Kidney capillary endothelial cell (primary cell): ENCODE results near the gene BPIFB3.

Experiments used
- DNase-seq: peaks from one replicate; pipeline ENCODE4 v3.0.0-alpha.2; 2018; ENCODE audit warnings: low spot score

The BPIFB3 gene

GRCh38 chr20:33062105-33062824, 8.6 kb downstream of the BPIFB3 start:
- no peak for DNase-seq

GRCh38 chr20:33062825-33063149, 9.1 kb downstream of the BPIFB3 start:
- DNase-seq, result no peak

DNA sequence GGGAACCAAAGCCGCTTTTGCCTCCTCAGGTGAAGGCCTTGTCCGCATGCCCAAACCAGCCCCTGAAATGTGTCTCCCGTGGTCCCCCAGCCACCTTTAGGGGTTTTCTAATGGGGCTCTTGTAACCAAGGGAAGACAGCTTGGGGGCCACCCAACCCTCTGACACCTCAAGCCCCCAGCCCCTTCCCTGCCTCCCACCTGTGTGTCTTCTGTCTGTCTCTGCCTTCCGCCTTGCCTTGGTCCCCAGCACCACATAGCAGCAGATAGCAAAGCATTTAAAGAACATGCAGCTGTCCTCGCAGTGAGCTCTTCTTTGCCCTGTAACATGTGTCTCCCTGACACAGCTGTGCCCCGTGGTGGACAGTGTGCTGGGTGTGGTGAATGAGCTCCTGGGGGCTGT, 9.6 kb downstream of the BPIFB3 start:
- DNase-seq, result no peak

DNA sequence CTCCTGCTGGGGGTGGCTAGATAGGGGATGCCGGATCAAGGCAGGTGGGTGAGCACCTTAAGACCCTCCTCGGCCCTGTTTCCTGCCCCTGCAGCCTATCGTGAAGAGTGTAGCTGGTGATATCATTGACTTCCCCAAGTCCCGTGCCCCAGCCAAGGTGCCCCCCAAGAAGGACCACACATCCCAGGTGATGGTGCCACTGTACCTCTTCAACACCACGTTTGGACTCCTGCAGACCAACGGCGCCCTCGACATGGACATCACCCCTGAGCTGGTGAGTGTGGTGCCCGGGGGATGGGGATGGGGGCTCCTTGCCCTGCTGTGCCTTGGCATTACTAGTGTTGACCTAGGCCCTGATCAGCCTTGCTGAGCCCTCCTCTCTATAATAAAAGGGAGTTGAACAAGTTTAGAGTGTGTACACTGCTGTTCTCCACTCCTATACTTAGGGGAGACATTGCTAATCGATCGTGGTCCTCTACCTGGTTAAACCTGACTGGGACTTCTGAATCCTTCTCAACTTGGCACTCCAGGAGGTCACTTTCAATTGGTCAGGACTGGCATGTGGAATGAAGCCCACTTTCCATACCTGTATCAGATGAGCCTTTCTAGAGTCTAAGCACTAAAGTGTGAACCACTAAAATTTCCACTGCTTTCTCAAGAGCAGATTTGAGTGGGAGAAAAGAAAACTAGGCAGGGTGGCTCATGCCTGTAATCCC, 11.0 kb downstream of the BPIFB3 start:
- no peak for DNase-seq

DNA sequence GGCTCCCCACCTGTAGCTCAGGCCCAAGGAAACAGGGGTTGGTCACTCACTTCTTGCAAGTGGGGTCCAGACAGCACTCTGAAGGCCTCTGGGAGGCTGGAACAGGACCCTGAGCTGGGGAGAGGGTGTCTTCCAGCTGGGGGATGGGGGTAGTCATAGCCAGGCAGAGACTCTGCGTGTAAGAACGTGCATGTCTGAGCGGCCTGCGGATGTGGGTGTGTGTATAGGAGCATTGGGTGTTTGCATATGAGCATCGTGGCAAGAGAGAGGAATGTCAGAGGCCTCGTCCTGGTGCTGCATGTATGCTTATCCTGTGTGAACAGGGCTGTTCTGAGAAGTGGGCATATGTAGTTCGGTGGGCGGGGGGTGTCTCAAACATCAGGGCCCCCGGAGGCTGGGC, 12.1 kb downstream of the BPIFB3 start:
- no peak for DNase-seq

DNA sequence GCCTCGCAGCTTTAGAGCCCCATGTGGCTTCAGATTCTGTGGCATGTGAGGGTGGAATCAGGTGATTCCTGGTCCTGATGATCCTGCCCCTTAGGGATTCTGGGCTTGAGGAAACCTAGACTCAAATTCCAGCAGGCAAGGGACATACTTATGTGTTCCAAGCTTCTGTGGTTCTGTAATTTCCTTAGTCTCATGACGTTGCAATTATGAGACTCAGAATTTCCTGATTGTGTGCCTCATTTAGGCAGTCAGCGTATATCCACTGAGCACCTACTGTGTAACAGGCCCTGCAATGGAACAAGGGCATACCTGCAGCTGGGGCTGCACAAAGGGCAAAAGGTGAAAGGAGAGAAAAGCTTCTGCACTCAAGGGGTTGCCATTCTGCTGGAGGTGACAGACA, 14.1 kb downstream of the BPIFB3 start:
- no peak for DNase-seq

- DNase-seq, result no peak
These were observed 14.7 kb downstream of the BPIFB3 start for GRCh38 chr20:33068251-33068939.

- no peak for DNase-seq
These were observed 16.0 kb downstream of the BPIFB3 start for GRCh38 chr20:33069673-33070072.

- no peak for DNase-seq
These were observed 16.7 kb downstream of the BPIFB3 start for GRCh38 chr20:33070111-33071053.

DNA sequence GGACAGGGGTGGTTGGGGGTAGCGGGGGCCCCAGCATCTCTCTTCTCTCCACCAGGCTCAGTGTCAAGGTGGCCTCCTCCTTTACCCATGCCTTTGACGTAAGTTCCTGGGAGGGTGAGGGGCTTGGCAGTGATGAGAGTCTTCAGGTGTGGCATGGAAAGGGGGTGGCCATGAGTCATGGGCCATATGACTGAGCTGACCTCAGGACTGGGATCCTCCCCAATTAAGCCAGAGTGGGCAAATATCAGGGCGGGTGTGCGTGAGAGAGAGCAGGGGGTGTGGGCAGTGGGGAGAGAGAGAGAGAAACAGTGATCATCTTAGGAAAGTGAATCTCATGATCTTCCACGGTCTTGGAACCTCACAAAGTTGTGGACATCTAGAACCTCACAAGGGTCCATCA, 17.5 kb downstream of the BPIFB3 start:
- no peak for DNase-seq

DNA sequence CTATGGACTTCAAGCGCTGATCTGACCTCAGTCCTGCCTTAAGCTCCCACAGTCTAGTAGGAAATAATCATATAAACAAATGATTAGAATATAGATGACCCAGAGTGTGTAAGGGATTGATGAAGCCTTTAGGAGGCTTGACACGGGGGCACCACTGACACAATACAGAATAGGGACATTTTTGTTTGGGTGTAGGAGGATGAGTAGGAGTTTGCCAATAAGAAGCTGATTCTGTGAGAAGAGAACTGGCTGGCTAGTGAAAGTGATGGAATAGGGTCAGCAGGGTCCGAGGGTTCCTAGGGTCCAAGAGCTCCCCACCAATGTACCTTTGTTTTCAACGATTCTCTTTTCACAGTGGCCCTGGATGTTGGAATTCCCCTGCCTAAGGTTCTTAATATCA, 18.7 kb downstream of the BPIFB3 start:
- no peak for DNase-seq

GRCh38 chr20:33072813-33073212, 19.1 kb downstream of the BPIFB3 start:
- DNase-seq, result no peak

DNA sequence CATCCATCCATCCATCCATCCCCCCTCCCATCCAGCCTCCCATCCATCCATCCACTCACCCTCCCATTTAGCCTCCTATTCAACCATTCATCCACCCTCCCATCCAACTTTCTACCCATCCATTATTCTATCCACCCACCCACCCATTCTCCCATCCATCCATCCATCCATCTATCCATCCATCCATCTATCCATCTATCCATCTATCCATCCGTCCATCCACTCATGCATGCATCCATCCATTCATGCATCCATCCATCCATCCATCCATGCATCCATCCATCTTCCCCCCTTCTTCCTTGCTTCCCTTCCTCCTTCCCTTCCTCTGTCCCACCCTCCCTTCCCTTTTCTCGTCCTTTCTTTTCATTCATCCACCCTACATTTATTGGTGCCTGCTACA, 21.0 kb downstream of the BPIFB3 start:
- DNase-seq, result no peak

GRCh38 chr20:33075281-33075680, 21.6 kb downstream of the BPIFB3 start:
- no peak for DNase-seq

- no peak for DNase-seq
These were observed 23.1 kb downstream of the BPIFB3 start for GRCh38 chr20:33076662-33077372.

- DNase-seq, result no peak
These were observed 25.6 kb downstream of the BPIFB3 start, which contains the start of gene BPIFB4 for GRCh38 chr20:33079259-33079658. Gene BPIFB4 (plus strand): TSS chr20:33079643. CDS start chr20:33081527, 1,884 bp downstream.

DNA sequence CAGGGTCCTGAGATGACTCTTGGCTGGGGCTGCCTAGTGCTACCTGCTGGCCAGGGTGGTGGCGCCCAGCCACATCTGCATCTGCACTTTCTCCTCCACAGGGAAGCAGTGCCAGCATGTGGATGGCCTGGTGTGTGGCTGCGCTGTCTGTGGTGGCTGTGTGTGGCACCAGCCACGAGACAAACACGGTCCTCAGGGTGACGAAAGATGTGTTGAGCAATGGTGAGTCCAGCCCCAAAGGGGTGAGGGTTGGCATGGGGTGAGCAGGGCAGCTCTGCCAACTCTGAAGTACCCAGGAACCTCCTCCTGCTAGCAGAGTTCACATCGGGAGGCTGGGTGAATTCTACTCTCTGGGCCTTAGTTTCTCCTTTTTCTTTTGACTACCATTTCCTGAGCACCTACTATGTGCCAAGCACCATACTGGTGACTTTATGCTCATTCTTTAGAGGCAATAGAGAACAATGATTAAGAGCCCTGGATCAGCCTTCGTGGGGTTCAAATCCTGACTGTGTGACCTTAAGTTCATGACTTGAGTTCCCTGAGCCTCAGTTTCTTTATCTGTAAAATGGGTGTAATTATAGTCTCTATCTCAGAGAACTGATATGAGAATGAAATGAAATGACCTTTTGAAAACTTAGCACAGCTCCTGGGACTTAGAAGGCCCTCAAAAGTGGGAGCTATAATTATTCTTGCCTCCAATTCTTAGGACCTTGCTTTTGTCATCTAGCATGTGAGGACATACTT, 27.9 kb downstream of the BPIFB3 start:
- DNase-seq, result no peak

GRCh38 chr20:33082546-33082945, 28.8 kb downstream of the BPIFB3 start:
- DNase-seq, result no peak

DNA sequence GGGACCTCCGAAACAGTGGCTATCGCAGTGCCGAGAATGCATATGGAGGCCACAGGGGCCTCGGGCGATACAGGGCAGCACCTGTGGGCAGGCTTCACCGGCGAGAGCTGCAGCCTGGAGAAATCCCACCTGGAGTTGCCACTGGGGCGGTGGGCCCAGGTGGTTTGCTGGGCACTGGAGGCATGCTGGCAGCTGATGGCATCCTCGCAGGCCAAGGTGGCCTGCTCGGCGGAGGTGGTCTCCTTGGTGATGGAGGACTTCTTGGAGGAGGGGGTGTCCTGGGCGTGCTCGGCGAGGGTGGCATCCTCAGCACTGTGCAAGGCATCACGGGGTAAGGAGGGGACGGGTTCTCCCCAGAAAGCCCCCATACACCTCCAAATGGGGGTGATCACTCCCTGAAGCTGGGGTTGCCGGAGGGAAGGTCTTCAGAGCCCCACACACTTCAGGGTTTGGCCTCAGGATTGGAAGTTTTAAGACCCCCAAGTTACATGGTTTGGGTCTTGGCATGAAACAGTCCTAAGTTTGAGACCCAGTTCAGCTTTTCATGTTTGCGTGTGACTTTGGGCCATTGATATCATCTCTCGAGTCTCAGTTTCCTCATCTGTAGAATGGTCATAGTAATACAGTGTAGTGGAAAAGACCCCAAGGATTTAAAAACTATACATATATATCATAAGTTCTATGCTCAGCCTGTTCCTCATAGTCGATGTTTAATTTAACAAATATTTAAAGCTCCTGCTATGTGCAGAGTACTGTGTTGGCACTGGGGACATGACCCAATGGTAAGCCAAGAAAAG, 30.0 kb downstream of the BPIFB3 start:
- no peak for DNase-seq

DNA sequence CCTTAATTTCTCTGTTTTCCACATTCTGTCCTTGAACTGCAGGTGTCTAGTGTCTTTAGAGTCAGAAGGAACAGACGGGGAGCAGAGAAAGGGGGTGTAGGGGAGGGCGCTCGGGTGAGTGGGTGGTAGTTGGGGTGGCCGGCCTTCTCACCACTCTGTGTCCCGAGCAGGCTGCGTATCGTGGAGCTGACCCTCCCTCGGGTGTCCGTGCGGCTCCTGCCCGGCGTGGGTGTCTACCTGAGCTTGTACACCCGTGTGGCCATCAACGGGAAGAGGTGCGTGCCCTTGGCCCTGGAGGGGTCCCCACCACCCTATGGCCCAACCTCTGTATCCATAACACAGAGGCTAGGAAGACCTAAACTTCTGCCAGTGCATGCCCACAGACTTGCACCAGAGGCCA, 31.0 kb downstream of the BPIFB3 start:
- no peak for DNase-seq
